Vagina (tissue), 2 donors: Measurements from ENCODE around the gene CD8B2.

ENCODE experiments used
- POLR2A ChIP-seq, 2 donors: fragments of 450-650 bp; IDR thresholded peaks; one replicate each; pipeline ENCODE4 v1.6.1; 2017; ENCODE audit warnings: antibody characterized with exemption in 2 of 2, mild to moderate bottlenecking in 2 of 2, moderate library complexity in 2 of 2
- TF ChIP-seq, protein P1 (sequence below), 3 experiments: fragments of 450-650 bp in 2 of 3; fragments of 200-600 bp in 1 of 3; sonication (generic) in 1 of 3; IDR thresholded peaks; one replicate each; pipeline ENCODE4 v1.5.1; 2017 to 2019; ENCODE audit warnings: antibody characterized with exemption in 3 of 3, mild to moderate bottlenecking in 2 of 3, moderate library complexity in 2 of 3

DNA sequence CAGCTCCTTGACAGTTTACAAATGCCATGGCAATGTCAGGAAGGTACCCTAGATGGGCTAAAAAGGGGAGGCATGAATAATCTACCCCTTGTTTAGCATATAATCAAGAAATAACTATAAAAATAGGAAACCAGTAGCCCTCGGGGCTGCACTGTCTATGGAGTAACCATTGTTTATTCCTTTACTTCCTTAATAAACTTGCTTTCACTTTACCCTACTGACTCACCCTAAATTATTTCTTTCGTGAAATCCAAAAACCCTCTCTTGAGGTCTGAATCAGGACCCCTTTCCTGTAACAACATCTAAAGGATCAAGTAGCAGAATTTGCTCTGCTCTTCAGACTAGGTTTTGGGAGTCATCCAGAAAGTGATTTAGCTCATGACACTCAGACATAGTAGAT lies 43.7 kb downstream of the CD8B2 start:
- no peak for TF ChIP-seq POLR2A (IDR thresholded peaks at IDR 0.05)
- TF ChIP-seq, protein P1, sequence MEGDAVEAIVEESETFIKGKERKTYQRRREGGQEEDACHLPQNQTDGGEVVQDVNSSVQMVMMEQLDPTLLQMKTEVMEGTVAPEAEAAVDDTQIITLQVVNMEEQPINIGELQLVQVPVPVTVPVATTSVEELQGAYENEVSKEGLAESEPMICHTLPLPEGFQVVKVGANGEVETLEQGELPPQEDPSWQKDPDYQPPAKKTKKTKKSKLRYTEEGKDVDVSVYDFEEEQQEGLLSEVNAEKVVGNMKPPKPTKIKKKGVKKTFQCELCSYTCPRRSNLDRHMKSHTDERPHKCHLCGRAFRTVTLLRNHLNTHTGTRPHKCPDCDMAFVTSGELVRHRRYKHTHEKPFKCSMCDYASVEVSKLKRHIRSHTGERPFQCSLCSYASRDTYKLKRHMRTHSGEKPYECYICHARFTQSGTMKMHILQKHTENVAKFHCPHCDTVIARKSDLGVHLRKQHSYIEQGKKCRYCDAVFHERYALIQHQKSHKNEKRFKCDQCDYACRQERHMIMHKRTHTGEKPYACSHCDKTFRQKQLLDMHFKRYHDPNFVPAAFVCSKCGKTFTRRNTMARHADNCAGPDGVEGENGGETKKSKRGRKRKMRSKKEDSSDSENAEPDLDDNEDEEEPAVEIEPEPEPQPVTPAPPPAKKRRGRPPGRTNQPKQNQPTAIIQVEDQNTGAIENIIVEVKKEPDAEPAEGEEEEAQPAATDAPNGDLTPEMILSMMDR (IDR thresholded peaks at IDR 0.05), result no peak
